Measurements from ENCODE around the gene PRAME. TPM values are rescaled to one million over a fixed set of nuclear protein-coding genes. Genes with fewer than 3 reads are reported as not detected.
A peak's percentile ranks its signal among the peaks of the same experiment; 100 is the strongest.

The PRAME gene
- total and polyA plus RNA-seq, 10 of the 15 experiments (the other 5 are each of a cell fraction or from before 2014, with no cell fraction given) = 0.40 to 2.5 (median 0.65) TPM

DNA sequence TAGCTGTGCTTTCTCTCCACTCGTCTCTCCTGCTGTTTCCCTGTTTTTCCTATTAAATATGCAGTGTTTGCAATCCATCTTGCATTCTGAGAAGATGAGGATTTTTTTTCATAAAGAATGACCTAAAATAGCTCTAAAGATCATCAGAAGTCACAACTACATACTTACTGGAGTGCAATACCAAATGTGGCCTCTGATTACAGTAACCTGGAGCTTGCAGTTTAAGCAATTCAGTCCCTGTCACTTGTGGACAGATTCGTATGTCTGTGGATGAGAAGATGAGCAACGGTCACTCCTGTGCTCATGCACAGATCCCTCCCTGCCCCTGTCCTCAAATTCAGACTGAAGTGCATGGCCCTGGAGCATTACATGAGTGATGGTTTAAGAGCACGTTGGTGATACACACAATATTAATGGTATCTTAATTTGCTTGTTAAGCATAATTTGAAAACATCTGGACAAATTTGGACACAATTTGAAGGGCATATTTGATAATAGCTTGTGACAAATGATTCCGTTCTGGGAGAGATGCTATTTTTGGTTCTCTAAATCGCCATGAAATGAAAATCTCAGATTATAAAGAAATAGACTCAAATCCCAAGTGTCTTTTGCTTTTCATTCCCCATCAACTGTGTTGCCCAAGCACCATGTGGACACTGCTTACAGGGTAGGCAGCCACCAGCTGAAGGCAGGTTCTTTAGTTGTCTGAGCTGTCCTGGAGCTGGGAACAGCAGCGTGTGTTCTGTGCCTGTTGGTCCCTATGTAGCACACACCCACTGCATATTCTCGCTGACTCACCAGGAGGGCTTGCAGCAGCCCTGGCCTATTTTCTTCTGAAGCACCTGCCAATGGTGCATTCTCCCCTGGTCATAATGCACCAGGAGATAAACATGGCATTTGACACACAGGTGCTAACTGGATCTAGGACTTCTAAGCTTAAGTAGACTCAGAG, 32.6 kb upstream of the PRAME start:
- no peaks in the 10 kb centered on the region for H3K79me2 ChIP-seq (ENCODE audit: control insufficient read depth, insufficient read depth, low read length)
- in situ Hi-C loops (cut with MboI) = loop anchor here (5.0 kb wide), 1 partner anchor 96 kb away; no protein-coding TSS in a partner anchor
- no peaks in the 10 kb centered on the region for H3K36me3 ChIP-seq (ENCODE audit: control insufficient read depth in 2 of 2, insufficient read depth in 2 of 2, low read length in 1 of 2)
- ChIA-PET CTCF (interaction anchor here (0.7 to 3.1 kb wide), 10 partner anchors 15 to 234 kb away, joined by 3 to 11 read pairs (median 4); no protein-coding TSS in a partner anchor), POLR2A (no interaction called here), SMC1A (ENCODE audit: uncharacterized antibody, unreplicated experiment) (interaction anchor here (0.7 to 1.5 kb wide), 7 partner anchors 33 to 169 kb away, joined by 3 to 5 read pairs (median 4); partner anchors contain the start of gene PRAME), RAD21 (ENCODE audit: unreplicated experiment) (interaction anchor here (0.9 to 1.3 kb wide), 4 partner anchors 25 to 160 kb away, joined by 3 to 5 read pairs (median 3); no protein-coding TSS in a partner anchor)
- no peaks in the 10 kb centered on the region for H3K27me3 ChIP-seq (replicated peaks in 1 of 2; ENCODE audit: control insufficient read depth in 2 of 2, insufficient read depth in 2 of 2, low read length in 1 of 2)
- TF ChIP-seq, protein P1, sequence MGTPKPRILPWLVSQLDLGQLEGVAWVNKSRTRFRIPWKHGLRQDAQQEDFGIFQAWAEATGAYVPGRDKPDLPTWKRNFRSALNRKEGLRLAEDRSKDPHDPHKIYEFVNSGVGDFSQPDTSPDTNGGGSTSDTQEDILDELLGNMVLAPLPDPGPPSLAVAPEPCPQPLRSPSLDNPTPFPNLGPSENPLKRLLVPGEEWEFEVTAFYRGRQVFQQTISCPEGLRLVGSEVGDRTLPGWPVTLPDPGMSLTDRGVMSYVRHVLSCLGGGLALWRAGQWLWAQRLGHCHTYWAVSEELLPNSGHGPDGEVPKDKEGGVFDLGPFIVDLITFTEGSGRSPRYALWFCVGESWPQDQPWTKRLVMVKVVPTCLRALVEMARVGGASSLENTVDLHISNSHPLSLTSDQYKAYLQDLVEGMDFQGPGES (IDR thresholded peaks at IDR 0.05) = no peak
- TF ChIP-seq ZNF622 (IDR thresholded peaks at IDR 0.05) = no peak
- TF ChIP-seq, protein P2, sequence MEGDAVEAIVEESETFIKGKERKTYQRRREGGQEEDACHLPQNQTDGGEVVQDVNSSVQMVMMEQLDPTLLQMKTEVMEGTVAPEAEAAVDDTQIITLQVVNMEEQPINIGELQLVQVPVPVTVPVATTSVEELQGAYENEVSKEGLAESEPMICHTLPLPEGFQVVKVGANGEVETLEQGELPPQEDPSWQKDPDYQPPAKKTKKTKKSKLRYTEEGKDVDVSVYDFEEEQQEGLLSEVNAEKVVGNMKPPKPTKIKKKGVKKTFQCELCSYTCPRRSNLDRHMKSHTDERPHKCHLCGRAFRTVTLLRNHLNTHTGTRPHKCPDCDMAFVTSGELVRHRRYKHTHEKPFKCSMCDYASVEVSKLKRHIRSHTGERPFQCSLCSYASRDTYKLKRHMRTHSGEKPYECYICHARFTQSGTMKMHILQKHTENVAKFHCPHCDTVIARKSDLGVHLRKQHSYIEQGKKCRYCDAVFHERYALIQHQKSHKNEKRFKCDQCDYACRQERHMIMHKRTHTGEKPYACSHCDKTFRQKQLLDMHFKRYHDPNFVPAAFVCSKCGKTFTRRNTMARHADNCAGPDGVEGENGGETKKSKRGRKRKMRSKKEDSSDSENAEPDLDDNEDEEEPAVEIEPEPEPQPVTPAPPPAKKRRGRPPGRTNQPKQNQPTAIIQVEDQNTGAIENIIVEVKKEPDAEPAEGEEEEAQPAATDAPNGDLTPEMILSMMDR (IDR thresholded peaks at IDR 0.05 in 2 of 3, conservative IDR thresholded peaks at IDR 0.05 in 1 of 3; ENCODE audit: control insufficient read depth in 2 of 3, extremely low read depth in 1 of 3, insufficient read depth in 1 of 3, low read depth in 3 of 3, low read length in 3 of 3) = 0 out of 6 replicates have a peak, but pooled peaks of 1 of the 3 experiments have one; percentile 7
- no peak for ATAC-seq
- intact Hi-C loops (cut with micrococcal nuclease; ENCODE audit: unreplicated experiment) = loop anchor here (5.0 kb wide), 1 partner anchor 156 kb away; no protein-coding TSS in a partner anchor
- H3K4me2 ChIP-seq (ENCODE audit: control insufficient read depth, insufficient read depth) = no peak overlapping the region
- no peaks in the 10 kb centered on the region for H3K4me1 ChIP-seq (ENCODE audit: control insufficient read depth, insufficient read depth, low read length)
- no peaks in the 10 kb centered on the region for H4K20me1 ChIP-seq (ENCODE audit: control insufficient read depth, insufficient read depth)
- no peak overlapping the region for H3K9ac ChIP-seq (ENCODE audit: control insufficient read depth, insufficient read depth, low read length)
- no peak for FAIRE-seq
- H3K9me3 ChIP-seq (replicated peaks; ENCODE audit: control insufficient read depth, insufficient read depth, low read length) = no peaks in the 10 kb centered on the region
- H3K27ac ChIP-seq (ENCODE audit: control insufficient read depth, insufficient read depth) = no peak overlapping the region
- DNase-seq (ENCODE audit: low read depth, low spot score) = no peak
- H3K4me3 ChIP-seq = no peak overlapping the region
- WGBS (ENCODE audit: insufficient coverage, insufficient replicate concordance, low lambda C conversion rate, missing lambda C conversion rate) = 32% methylated on average over 8 of the region's 8 CpGs
- BruUV-seq (replicated peaks) = no TSS peak
- H2AFZ ChIP-seq (ENCODE audit: control insufficient read depth, low read depth, low read length) = no peak overlapping the region

All from GM12878 (cell line).